Lower lobe of right lung (tissue), 2 donors: ENCODE measurements around the gene PHF13. TPM values are rescaled to one million over a fixed set of nuclear protein-coding genes. Genes with fewer than 3 reads are reported as not detected.
A peak's percentile ranks its signal among the peaks of the same experiment; 100 is the strongest.

Experiments used
- ATAC-seq, 2 donors: fragments of 200-7000 bp; cut with Tn5 transposase; one replicate each; pipeline ENCODE4 v1.9.1; 2020 to 2022; ENCODE audit warnings: mild to moderate bottlenecking in 2 of 2, moderate library complexity in 2 of 2
- DNase-seq: peaks from one replicate; pipeline ENCODE4 v3.0.0-alpha.2; 2020
- H3K27ac ChIP-seq: fragments of 200-600 bp; one replicate; pipeline ENCODE4 v1.8.0; 2022
- H3K27me3 ChIP-seq: fragments of 200-600 bp; one replicate; pipeline ENCODE4 v1.8.0; 2022; ENCODE audit warnings: low read depth
- H3K36me3 ChIP-seq: fragments of 200-600 bp; one replicate; pipeline ENCODE4 v1.8.0; 2022; ENCODE audit warnings: mild to moderate bottlenecking
- H3K4me1 ChIP-seq: fragments of 200-600 bp; one replicate; pipeline ENCODE4 v1.8.0; 2022
- H3K4me3 ChIP-seq: fragments of 200-600 bp; one replicate; pipeline ENCODE4 v1.8.0; 2022; ENCODE audit warnings: mild to moderate bottlenecking
- H3K9me3 ChIP-seq: fragments of 200-600 bp; one replicate; pipeline ENCODE4 v1.8.0; 2022
- CTCF ChIP-seq: fragments of 200-600 bp; IDR thresholded peaks from one replicate; pipeline ENCODE4 v1.8.0; 2022; ENCODE audit warnings: antibody characterized with exemption, mild to moderate bottlenecking
- intact Hi-C: fragments of 100-400 bp; cut with DNase I; formaldehyde crosslinking; loops from one replicate; pipeline ENCODE4 v1.11.0; 2022
- total RNA-seq: library from RNA; stranded (reverse); fragmentation: NEBNext Ultra II Directional; extraction: Animal tissue kit (Norgen Biotek cat#: 25700); gene quantifications from one replicate; pipeline ENCODE4 v1.2.1, GENCODE V29; 2021
- donor health status: DM: no; HTN: yes; CAD: no; lungs with severe emphysema.

Gene PHF13
- total RNA-seq, 1 donor from 2014 or later: 10.2 TPM

DNA sequence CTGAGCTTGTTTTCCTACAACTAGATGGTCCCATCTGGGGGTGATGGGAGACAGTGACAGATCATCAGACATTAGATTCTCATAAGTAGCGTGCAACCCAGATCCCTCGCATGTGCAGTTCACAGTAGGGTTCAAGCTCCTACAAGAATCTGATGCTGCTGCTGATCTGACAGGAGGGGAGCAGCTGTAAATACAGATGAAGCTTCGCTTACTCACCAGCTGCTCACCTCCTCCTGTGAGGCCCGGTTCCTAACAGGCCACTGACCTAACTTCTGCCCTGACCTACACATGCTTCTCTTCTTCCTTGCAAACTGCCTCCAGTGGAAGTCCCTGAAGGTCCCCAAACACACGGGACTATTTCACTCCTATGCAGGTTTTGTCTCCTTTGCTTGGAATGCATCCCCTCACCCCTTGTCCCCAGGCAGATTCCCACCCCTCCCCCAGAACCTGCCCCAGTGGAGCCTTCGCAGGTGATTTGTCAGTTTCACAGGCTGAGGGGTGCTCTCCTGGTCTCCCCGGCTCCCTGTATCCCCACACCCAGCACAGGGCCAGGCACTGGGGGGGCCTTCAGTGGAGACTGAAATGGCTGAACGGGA, 39.4 kb upstream of the PHF13 start:
- no peak for TF ChIP-seq CTCF
- no peak for DNase-seq
- Histone ChIP-seq H3K27ac (no peak overlapping the region), H3K4me1 (peaks cover 6% of the 10 kb centered on the region), H3K27me3 (no peaks in the 10 kb centered on the region), H3K4me3 (no peak overlapping the region), H3K36me3 (no peaks in the 10 kb centered on the region), H3K9me3 (peaks cover 6% of the 10 kb centered on the region)
- ATAC-seq: no peak
- intact Hi-C loops: no loop called here

DNA sequence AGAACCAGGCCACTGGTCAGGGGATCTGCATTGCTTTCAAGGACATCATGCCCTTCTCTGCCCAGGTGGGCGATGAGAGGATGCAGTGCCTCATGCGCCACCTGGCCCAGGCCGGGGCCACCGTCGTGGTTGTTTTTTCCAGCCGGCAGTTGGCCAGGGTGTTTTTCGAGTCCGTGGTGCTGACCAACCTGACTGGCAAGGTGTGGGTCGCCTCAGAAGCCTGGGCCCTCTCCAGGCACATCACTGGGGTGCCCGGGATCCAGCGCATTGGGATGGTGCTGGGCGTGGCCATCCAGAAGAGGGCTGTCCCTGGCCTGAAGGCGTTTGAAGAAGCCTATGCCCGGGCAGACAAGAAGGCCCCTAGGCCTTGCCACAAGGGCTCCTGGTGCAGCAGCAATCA, 38.7 kb upstream of the PHF13 start:
- no peak for ATAC-seq

GRCh38 chr1:6577831-6578525, 35.6 kb upstream of the PHF13 start:
- no peaks in the 10 kb centered on the region for H3K27me3 ChIP-seq
- no peaks in the 10 kb centered on the region for H3K9me3 ChIP-seq
- ATAC-seq (no peak), DNase-seq (no peak)
- no peaks in the 10 kb centered on the region for H3K36me3 ChIP-seq
- no peak for TF ChIP-seq CTCF
- intact Hi-C loops: no loop called here
- no peak overlapping the region for H3K4me3 ChIP-seq
- no peak overlapping the region for H3K27ac ChIP-seq
- peaks cover 38% of the 10 kb centered on the region for H3K4me1 ChIP-seq

More for the DNA sequence above, 38.7 kb upstream of the PHF13 start:
- H3K9me3 ChIP-seq: peaks cover 6% of the 10 kb centered on the region
- no peaks in the 10 kb centered on the region for H3K27me3 ChIP-seq
- no peak for DNase-seq
- TF ChIP-seq CTCF: no peak
- no peak overlapping the region for H3K4me3 ChIP-seq
- no peaks in the 10 kb centered on the region for H3K36me3 ChIP-seq
- peaks cover 11% of the 10 kb centered on the region for H3K4me1 ChIP-seq
- intact Hi-C loops: no loop called here
- no peak overlapping the region for H3K27ac ChIP-seq

GRCh38 chr1:6578624-6579373, 34.7 kb upstream of the PHF13 start:
- intact Hi-C loops: no loop called here
- no peak for TF ChIP-seq CTCF
- Histone ChIP-seq H3K36me3 (no peaks in the 10 kb centered on the region), H3K4me3 (peak overlapping the region; percentile 90), H3K27ac (peak overlapping the region; percentile 94), H3K4me1 (peaks cover 41% of the 10 kb centered on the region), H3K9me3 (no peaks in the 10 kb centered on the region), H3K27me3 (no peaks in the 10 kb centered on the region)
- no peak for ATAC-seq
- DNase-seq: no peak

DNA sequence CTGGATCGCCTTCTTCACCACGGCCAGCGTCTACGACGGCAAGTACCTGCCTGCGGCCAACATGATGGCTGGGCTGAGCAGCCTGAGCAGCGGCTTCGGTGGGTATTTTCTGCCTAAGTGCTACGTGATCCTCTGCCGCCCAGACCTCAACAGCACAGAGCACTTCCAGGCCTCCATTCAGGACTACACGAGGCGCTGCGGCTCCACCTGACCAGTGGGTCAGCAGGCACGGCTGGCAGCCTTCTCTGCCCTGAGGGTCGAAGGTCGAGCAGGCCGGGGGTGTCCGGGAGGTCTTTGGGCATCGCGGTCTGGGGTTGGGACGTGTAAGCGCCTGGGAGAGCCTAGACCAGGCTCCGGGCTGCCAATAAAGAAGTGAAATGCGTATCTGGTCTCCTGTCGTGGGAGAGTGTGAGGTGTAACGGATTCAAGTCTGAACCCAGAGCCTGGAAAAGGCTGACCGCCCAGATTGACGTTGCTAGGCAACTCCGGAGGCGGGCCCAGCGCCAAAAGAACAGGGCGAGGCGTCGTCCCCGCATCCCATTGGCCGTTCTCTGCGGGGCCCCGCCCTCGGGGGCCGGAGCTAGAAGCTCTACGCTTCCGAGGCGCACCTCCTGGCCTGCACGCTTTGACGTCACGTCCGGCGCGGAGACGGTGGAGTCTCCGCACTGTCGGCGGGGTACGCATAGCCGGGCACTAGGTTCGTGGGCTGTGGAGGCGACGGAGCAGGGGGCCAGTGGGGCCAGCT, 34.0 kb upstream of the PHF13 start, which contains the start of gene ZBTB48:
Gene ZBTB48 (plus strand): TSS at position 621 of the 745 bp plus-strand sequence. CDS start 616 bp downstream, outside the sequence.
- Histone ChIP-seq H3K4me1 (peaks cover 41% of the 10 kb centered on the region), H3K4me3 (peak within 1 kb of the TSS; percentile 90), H3K27ac (peak within 1 kb of the TSS; percentile 94), H3K27me3 (no peaks in the 10 kb centered on the region), H3K9me3 (no peaks in the 10 kb centered on the region), H3K36me3 (peaks cover 4% of the 10 kb centered on the region)
- DNase-seq (peak; percentile 100), ATAC-seq (peak; percentile 98 to 99)
- TF ChIP-seq CTCF: no peak
- intact Hi-C loops: no loop called here
